Psoas muscle (tissue), 8 donors: ENCODE results near the gene PLXNB2. TPM values are rescaled to one million over a fixed set of nuclear protein-coding genes. Genes with fewer than 3 reads are reported as not detected.

Experiments used
- ATAC-seq, 4 donors: fragments of 200-7000 bp; cut with Tn5 transposase; one replicate each; pipeline ENCODE4 v1.9.1; 2020; ENCODE audit warnings: moderate library complexity in 3 of 4, mild to moderate bottlenecking in 2 of 4
- DNase-seq, 2 donors: peaks; one replicate each; pipeline ENCODE4 v3.0.0-alpha.2; 2020
- H3K27ac ChIP-seq: fragments of 200-600 bp; one replicate; pipeline ENCODE4 v1.8.0; 2022
- H3K27me3 ChIP-seq, 3 donors: fragments of 200-600 bp in 1 of 3; one replicate each; pipeline versions ENCODE4 v1.6.1 to v1.8.0; 2013 to 2022; ENCODE audit warnings: low read length in 2 of 3, mild to moderate bottlenecking in 2 of 3, moderate library complexity in 1 of 3; ENCODE audit not compliant: insufficient read depth in 3 of 3
- H3K36me3 ChIP-seq, 2 donors: fragments of 200-600 bp in 1 of 2; one replicate each; pipeline versions ENCODE4 v1.6.1 to v1.8.0; 2013 to 2022; ENCODE audit warnings: low read depth in 1 of 2, mild to moderate bottlenecking in 1 of 2, moderate library complexity in 1 of 2; ENCODE audit not compliant: insufficient read depth in 1 of 2
- H3K4me1 ChIP-seq: fragments of 200-600 bp; one replicate; pipeline ENCODE4 v1.8.0; 2022
- H3K4me3 ChIP-seq: fragments of 200-600 bp; one replicate; pipeline ENCODE4 v1.8.0; 2022; ENCODE audit warnings: mild to moderate bottlenecking
- H3K9me3 ChIP-seq: fragments of 200-600 bp; one replicate; pipeline ENCODE4 v1.8.0; 2022
- CTCF ChIP-seq: fragments of 200-600 bp; IDR thresholded peaks from one replicate; pipeline ENCODE4 v1.8.0; 2022; ENCODE audit warnings: antibody characterized with exemption
- WGBS, 3 donors: extraction: QIAGEN DNeasy Blood & Tissue Kit; methylation state at CpG; one replicate each; pipeline versions ENCODE4 v1.1.6 to v1.1.7; 2013; 5-methylcytosine and 5-hydroxymethylcytosine counted together
- intact Hi-C, 2 donors: fragments of 100-400 bp; cut with DNase I; formaldehyde crosslinking; loops; one replicate each; pipeline versions ENCODE4 v1.11.0 to v1.14.2; 2022
- polyA plus RNA-seq, 3 donors: library from polyadenylated mRNA; stranded (reverse); fragments of 200-250 nt; gene quantifications; one replicate each; pipeline ENCODE4 v1.2.3, GENCODE V29; 2013
- total RNA-seq, 4 donors: library from RNA; stranded (reverse); fragmentation: NEBNext Ultra II Directional in 2 of 4; extraction: Animal tissue kit (Norgen Biotek cat#: 25700) in 2 of 4; gene quantifications; one replicate each; pipeline versions ENCODE4 v1.2.1 to v1.2.4, GENCODE V29; 2021 to 2023
- donor health status: healthy with polysubstance abuse.
- donor health status: DM: no; HTN: no; CAD: no; lungs with moderate emphysema.
- donor health status: Bipolar disorder and iron deficiency.
- donor health status: healthy.
- donor health status: DM: yes; HTN: yes; CAD: no.
- donor health status: DM: no; HTN: no; CAD: no.
- donor health status: DM: no; HTN: no; CAD: no.
- donor health status: DM: yes; HTN: yes; CAD: no.

PLXNB2 gene
- total and polyA plus RNA-seq, 7 donors, result 3.9 to 43.7 (median 13.6) TPM

GRCh38 chr22:50281384-50281760, 26.1 kb downstream of the PLXNB2 start:
- no peak for DNase-seq
- Histone ChIP-seq H3K27me3 (peaks cover 0 to 3% (median 0%) of the 10 kb centered on the region in 3 donors), H3K4me1 (no peaks in the 10 kb centered on the region), H3K27ac (no peak overlapping the region), H3K36me3 (peaks cover 0 to 79% of the 10 kb centered on the region in 2 donors), H3K9me3 (no peaks in the 10 kb centered on the region), H3K4me3 (no peak overlapping the region)
- ATAC-seq, result no peak
- TF ChIP-seq CTCF, result no peak
- 94 to 98% (median 94%) methylated on average over 28 to 36 of the region's 36 CpGs for WGBS, 3 donors
- intact Hi-C loops, result no loop called here

GRCh38 chr22:50280708-50281383, 26.6 kb downstream of the PLXNB2 start:
- 95 to 96% (median 96%) methylated on average over 46 to 47 of the region's 47 CpGs for WGBS, 3 donors
- DNase-seq, result no peak
- no peak for TF ChIP-seq CTCF
- Histone ChIP-seq H3K4me3 (no peak overlapping the region), H3K27ac (no peak overlapping the region), H3K36me3 (peaks cover 0 to 75% of the 10 kb centered on the region in 2 donors), H3K9me3 (no peaks in the 10 kb centered on the region), H3K27me3 (peaks cover 0 to 3% (median 0%) of the 10 kb centered on the region in 3 donors), H3K4me1 (no peaks in the 10 kb centered on the region)
- intact Hi-C loops, result no loop called here
- no peak for ATAC-seq

GRCh38 chr22:50280022-50280707, 27.3 kb downstream of the PLXNB2 start:
- no peak for ATAC-seq
- no peaks in the 10 kb centered on the region for H3K4me1 ChIP-seq
- DNase-seq, result no peak
- intact Hi-C loops, result no loop called here
- H3K27me3 ChIP-seq, result peaks cover 0 to 3% (median 0%) of the 10 kb centered on the region in 3 donors
- H3K27ac ChIP-seq, result no peak overlapping the region
- peaks cover 0 to 77% of the 10 kb centered on the region in 2 donors for H3K36me3 ChIP-seq
- no peaks in the 10 kb centered on the region for H3K9me3 ChIP-seq
- TF ChIP-seq CTCF, result no peak
- WGBS, 3 donors, result 93 to 97% (median 95%) methylated on average over 37 to 38 of the region's 38 CpGs
- H3K4me3 ChIP-seq, result no peak overlapping the region

- intact Hi-C loops, result no loop called here
Observed at GRCh38 chr22:50278956-50279619, 28.4 kb downstream of the PLXNB2 start.

More at GRCh38 chr22:50278956-50279619, 28.4 kb downstream of the PLXNB2 start:
- H3K27me3 ChIP-seq, result peaks cover 0 to 3% (median 0%) of the 10 kb centered on the region in 3 donors
- no peaks in the 10 kb centered on the region for H3K9me3 ChIP-seq
- DNase-seq (no peak), ATAC-seq (no peak)
- no peak overlapping the region for H3K4me3 ChIP-seq
- peaks cover 1% of the 10 kb centered on the region for H3K4me1 ChIP-seq
- H3K27ac ChIP-seq, result no peak overlapping the region
- no peak for TF ChIP-seq CTCF
- peaks cover 0 to 75% of the 10 kb centered on the region in 2 donors for H3K36me3 ChIP-seq
- WGBS, 3 donors, result 91 to 93% (median 92%) methylated on average over 28 to 30 of the region's 30 CpGs
